RPMI8226 (cell line): ENCODE data around the gene LRRC41.
"Not testable (repeated sequence)": the region's sequence is repeated elsewhere in the genome, so short reads cannot be mapped to it uniquely, and the experiment has no call there.

Source experiments
- DNase-seq: peaks from one replicate; pipeline ENCODE4 v3.0.0-alpha.2; 2015

LRRC41 gene

GRCh38 chr1:46285730-46286477 lies 17.5 kb downstream of the LRRC41 start:
- no peak for DNase-seq

- no peak for DNase-seq
These were observed 18.5 kb downstream of the LRRC41 start for GRCh38 chr1:46284597-46285564.

GRCh38 chr1:46284058-46284457 lies 19.4 kb downstream of the LRRC41 start:
- DNase-seq, result no peak

GRCh38 chr1:46281021-46281420 lies 22.4 kb downstream of the LRRC41 start:
- no peak for DNase-seq

- no peak for DNase-seq
These were observed 23.3 kb downstream of the LRRC41 start for GRCh38 chr1:46280092-46280491.

GRCh38 chr1:46278807-46279206 lies 24.6 kb downstream of the LRRC41 start:
- no peak for DNase-seq

- no peak for DNase-seq
These were observed 25.6 kb downstream of the LRRC41 start for GRCh38 chr1:46277658-46278373.

- DNase-seq, result no peak
These were observed 28.4 kb downstream of the LRRC41 start for GRCh38 chr1:46275030-46275337.

GRCh38 chr1:46274225-46275029 lies 29.0 kb downstream of the LRRC41 start:
- no peak for DNase-seq

GRCh38 chr1:46268578-46268977 lies 34.8 kb downstream of the LRRC41 start:
- DNase-seq, result no peak

- DNase-seq, result no peak
These were observed 40.3 kb downstream of the LRRC41 start for GRCh38 chr1:46263146-46263545.

- DNase-seq, result no peak
These were observed 40.9 kb downstream of the LRRC41 start for GRCh38 chr1:46262508-46262907.

GRCh38 chr1:46256523-46256922 lies 46.9 kb downstream of the LRRC41 start:
- no peak for DNase-seq

- DNase-seq, result no peak
These were observed 48.7 kb downstream of the LRRC41 start for GRCh38 chr1:46254668-46255067.

GRCh38 chr1:46248122-46248920 lies 55.1 kb downstream of the LRRC41 start:
- peak; percentile 94 for DNase-seq

GRCh38 chr1:46247436-46248121 lies 55.8 kb downstream of the LRRC41 start, which contains the start of gene RAD54L:
Gene RAD54L (plus strand): TSS chr1:46247763. CDS start chr1:46248406, 643 bp downstream.
- peak; percentile 100 for DNase-seq

- DNase-seq, result no peak
These were observed 56.6 kb downstream of the LRRC41 start for GRCh38 chr1:46246548-46247435.

- DNase-seq, result not testable (repeated sequence)
These were observed 57.3 kb downstream of the LRRC41 start for GRCh38 chr1:46246136-46246535.

- DNase-seq, result peak; percentile 69
These were observed 58.6 kb downstream of the LRRC41 start for GRCh38 chr1:46244656-46245371.
